Right forelimb (tissue), 1 donor: Measurements from ENCODE around the gene ZNF425.
"Not testable (repeated sequence)": the region's sequence is repeated elsewhere in the genome, so short reads cannot be mapped to it uniquely, and the experiment has no call there.

Source experiments
- DNase-seq: peaks from one replicate; pipeline ENCODE4 v3.0.0-alpha.2; 2018

Gene ZNF425

GRCh38 chr7:149071641-149072437, 54.3 kb downstream of the ZNF425 start:
- DNase-seq, result no peak

DNA sequence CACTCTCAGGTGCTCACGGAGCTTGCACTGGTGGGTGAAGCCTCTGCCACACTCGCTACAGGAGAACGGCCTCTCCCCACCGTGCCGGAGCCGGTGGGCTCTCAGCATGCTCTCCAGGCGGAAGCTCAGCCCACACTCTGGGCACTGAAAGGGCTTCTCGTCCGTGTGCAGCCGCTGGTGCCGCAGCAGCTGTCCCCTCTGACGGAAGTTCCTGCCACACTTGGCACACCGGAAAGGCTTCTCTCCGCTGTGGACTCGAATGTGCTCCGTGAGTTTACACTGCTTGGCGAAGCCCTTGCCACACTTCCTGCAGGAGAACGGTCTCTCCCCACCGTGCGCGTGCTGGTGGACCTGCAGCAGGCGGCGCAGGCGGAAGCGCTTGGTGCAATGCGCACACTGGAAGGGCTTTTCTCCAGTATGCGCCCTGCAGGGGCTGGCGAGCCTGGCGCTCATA, 54.9 kb downstream of the ZNF425 start:
- DNase-seq, result no peak

GRCh38 chr7:149070372-149071125, 55.6 kb downstream of the ZNF425 start:
- DNase-seq, result no peak

DNA sequence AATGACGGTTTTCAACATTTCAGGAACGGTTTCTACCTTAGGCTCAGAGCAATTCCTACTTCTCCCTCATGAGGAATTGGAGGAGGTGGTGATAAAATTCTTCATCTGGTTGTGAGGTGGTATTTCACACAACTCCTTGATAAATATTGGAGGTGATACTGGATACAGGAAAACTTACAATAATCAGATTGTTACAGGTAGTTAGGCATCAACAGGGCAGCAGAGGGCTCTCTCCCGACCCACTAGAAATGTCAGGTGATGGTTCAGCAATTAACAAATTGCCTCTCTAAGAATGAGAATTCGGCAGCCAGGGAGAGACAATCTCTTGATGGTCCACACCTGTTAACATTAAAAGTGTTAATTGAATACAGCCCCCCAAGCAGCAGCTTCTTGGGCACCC, 58.3 kb downstream of the ZNF425 start:
- no peak for DNase-seq

DNA sequence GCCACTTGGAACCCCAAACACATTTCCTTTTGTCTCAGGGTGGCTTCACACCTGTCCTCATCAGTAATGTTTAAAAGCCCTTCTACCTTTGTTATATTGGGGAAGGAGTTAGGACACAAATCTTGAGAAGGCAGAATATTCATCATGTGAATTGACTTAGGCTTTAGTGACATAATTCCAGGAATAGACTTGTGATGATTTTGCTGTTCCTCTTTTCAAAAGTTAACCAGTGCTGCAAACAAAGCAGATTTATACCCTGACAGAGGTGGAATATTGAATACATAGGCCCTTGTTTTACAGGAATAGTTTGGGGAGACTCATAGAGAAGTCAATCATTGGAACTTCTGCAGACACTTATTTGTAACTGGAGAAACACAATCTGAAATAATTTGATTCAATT, 62.6 kb downstream of the ZNF425 start:
- no peak for DNase-seq

- DNase-seq, result not testable (repeated sequence)
Measured at GRCh38 chr7:149062217-149062899, 63.8 kb downstream of the ZNF425 start.

DNA sequence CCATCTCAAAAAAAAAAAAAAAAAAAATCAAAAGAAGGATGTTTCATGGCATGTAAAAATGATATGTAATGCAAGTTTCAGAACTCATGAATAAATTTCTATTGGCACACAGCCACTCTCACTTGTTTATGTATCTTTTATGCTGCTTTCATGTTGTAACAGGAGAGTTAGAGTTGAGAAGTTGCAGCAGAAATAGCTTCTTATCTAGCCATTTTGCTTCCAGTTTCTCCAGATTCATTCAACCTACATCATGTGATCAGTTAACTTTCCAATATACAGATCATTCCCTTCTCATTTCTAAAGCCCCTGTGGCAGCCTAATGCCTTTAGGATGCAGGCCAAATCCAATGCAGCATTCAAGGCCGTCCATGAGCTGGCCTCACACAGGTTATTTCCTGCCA, 66.0 kb downstream of the ZNF425 start:
- no peak for DNase-seq

DNA sequence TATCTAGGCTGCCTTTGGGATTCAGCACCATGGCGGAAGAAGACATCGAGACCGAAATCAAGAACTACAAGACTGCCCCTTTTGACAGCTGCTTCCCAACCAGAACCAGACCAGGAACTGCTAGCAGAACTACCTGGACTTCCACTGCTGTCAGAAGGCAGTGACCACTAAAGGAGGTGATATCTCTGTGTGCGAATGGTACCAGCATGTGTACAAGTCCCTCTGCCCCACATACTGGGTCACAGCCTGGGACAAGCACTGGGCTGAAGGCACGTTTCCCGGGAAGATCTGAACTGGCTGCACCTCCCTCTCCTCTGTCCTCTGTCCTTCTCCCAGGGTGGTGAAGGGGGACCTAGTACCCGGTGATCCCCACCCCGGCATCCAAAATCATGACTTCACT, 72.2 kb downstream of the ZNF425 start:
- no peak for DNase-seq

GRCh38 chr7:149053384-149053783, 72.7 kb downstream of the ZNF425 start:
- no peak for DNase-seq
